KBM-7 (cell line): Measurements from ENCODE around the gene PRKACB.
"Not testable (repeated sequence)": the region's sequence is repeated elsewhere in the genome, so short reads cannot be mapped to it uniquely, and the experiment has no call there.

Experiments
- DNase-seq: peaks from one replicate; pipeline ENCODE4 v3.0.0-alpha.2; 2015
- in situ Hi-C: fragments of 300-500 bp; cut with MboI; formaldehyde crosslinking; loops from 2 replicates; pipeline ENCODE4 v1.14.3; 2020; ENCODE audit warnings: low sequenced_read_pairs, low pct_unique_long_range_greater_than_20kb, mixed read lengths

PRKACB gene

DNA sequence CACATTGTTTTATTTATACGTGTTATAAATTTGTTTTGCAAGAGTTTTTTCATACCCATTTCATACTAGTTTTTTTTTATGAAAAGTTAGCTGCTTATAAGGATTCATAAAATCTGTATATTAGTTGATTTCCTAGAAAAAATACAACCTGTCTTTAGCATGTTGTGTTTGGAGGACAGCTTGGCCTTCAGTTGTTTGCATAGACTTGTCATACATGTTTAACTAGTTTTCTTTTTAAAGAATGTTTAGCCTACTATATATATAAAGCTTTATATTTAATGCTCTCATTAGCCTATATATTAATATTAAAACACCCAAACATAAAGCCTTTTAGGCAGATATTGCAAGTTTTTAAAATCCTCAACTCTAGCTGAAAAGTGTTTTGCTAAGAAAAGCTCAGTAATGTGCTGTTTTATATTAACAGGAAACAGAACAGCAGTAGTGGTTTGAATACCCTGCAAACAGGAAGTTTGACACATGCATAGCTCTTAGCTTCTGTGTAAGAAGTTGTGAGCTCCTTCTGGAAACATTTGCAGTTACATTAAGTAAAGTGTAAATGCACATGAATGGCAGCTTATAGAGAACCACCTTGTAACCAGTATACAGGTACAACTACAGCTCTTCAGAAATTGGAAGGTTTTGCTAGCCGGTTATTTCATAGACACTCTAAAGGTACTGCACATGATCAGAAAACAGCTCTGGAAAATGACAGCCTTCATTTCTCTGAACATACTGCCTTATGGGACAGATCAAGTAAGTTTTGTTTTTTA, at the start of gene PRKACB:
Gene PRKACB, plus strand, starts transcription at position 476 of the 770 bp plus-strand sequence. Its CDS starts 91 bp downstream, at position 567.
- in situ Hi-C loops = loop anchor here (25.0 kb wide), 4 partner anchors 168 to 618 kb away; partner anchors contain the start of gene SAMD13
- DNase-seq = peak; percentile 84

DNA sequence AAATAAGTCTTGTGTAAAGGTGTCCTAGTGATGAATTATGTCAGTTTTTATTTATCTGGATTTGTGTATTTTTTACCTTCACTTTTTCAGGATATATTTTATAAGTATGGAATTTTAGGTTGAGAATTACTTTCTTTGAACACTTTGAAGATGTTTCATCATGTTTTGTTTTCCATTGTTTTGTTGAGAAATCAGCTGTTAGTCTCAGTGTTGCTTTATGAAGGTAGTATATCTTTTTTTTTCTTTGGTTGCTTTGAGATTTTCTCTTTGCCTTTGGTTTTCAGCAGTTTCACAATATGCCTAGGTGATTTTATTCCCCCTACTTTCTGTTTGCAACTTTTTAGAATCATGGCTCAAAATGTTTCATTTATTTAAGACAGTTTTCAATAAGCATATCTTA, 48.8 kb upstream of the PRKACB start:
- DNase-seq = no peak
- in situ Hi-C loops = no loop called here

DNA sequence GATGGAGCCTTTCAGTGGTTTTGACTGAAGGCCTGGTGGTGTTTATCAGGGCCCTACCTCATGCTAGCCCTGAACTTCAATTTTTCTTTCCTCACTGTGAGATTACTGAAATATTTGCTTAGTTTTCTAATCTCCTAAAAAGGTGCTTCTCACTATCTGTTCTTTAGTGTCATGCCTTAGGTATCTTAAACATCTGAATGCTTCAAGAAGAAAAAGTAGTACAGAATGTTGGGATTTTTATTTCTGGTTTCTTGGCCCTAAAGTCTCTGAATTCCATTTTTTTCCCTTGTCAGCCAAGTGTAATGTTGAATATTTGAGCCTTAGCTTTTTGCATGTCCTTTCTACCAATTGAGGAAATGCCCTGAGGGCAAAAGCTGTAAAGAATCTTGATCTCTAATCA, 47.9 kb upstream of the PRKACB start:
- DNase-seq = no peak
- in situ Hi-C loops = no loop called here

DNA sequence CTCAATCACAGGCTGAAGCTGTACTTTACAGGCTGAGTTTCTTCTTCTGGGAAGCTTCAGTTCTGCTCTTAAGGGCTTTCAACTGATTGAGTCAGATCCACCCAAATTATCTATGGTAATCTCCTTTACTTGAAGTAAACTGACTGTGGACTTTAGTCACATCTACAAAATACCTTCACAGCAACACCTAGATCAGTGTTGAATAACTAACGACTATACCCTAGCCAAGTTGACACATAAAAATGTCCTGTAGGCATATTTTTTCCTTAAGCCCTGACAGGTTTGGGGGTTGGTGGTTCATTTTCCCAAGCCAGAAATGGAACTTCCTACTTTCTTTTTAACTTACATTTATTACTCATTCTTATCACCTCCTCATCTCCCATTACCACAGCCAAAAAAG, 42.9 kb upstream of the PRKACB start:
- DNase-seq = no peak
- in situ Hi-C loops = loop anchor here (25.0 kb wide), 1 partner anchor 164 kb away; no protein-coding TSS in a partner anchor

DNA sequence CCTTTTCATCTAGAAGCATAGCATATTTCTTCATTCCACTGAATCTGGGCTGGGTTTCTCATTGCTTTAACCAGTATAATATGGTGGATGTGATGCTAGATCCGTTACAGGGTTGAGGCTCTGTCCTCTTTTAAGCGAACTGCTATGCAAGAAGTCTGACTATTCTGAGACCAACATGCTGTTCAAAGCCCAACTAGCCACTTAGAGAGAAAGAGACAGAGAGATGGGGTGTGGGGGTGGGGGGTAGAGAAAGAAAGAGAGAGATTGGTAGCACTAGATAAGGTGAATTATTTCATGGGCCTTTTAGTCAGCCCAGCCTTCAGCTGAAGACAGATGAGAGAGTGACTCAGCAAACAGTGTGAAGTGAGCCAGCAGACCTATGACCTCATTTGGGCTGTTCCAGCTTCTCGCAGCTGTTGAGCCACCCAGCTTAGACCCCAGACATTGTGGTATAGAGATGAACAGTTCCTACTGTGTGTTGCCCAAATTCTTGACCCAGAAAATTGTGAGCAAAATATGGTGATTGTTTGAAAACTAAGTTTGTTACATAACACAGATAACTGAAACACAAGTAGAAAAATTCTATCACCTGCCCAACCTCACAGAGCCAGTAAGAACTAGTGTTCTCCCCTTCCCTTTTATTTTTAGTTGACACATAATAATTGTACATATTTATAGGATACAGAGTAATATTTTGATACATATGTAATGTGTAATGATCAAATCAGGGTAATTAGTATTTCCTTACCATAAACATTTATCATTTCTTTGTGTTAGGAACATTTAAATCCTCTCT, 40.7 kb upstream of the PRKACB start:
- DNase-seq = peak; percentile 71
- in situ Hi-C loops = loop anchor here (25.0 kb wide), 1 partner anchor 166 kb away; no protein-coding TSS in a partner anchor

DNA sequence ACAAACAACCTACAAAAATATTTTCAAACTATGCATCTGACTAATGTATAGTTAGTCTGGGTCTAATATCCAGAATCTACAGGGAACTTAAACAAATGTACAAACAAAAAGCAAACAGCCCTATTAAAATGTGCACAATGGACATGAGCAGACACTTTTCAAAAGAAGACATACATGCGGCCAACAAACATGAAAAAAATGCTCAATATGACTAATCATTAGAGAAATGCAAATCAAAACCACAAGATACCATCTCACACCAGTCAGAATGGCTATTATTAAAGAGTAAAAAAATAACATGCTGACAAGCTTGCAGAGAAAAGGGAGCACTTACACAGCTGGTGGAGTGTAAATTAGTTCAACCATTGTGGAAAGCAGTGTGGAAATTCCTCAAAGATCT, 36.5 kb upstream of the PRKACB start:
- not testable (repeated sequence) for DNase-seq
- in situ Hi-C loops = loop anchor here (25.0 kb wide), 1 partner anchor 170 kb away; no protein-coding TSS in a partner anchor

DNA sequence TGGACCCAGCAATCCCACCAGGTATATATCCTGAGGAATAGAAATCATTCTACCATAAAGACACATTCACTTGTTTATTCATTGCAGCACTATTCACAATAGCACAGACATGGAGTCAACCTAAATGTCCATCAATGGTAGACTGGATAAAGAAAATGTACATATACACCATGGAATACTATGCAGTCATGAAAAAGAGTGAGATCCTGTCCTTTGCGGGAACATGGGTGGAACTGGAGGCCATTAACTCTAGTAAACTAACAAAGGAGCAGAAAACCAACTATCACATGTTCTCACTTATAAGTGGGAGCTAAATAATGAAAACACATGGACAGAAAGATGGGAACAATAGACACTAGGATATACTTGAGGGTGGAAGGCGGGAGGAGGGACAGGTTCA, 36.1 kb upstream of the PRKACB start:
- no peak for DNase-seq
- in situ Hi-C loops = loop anchor here (25.0 kb wide), 1 partner anchor 171 kb away; no protein-coding TSS in a partner anchor

DNA sequence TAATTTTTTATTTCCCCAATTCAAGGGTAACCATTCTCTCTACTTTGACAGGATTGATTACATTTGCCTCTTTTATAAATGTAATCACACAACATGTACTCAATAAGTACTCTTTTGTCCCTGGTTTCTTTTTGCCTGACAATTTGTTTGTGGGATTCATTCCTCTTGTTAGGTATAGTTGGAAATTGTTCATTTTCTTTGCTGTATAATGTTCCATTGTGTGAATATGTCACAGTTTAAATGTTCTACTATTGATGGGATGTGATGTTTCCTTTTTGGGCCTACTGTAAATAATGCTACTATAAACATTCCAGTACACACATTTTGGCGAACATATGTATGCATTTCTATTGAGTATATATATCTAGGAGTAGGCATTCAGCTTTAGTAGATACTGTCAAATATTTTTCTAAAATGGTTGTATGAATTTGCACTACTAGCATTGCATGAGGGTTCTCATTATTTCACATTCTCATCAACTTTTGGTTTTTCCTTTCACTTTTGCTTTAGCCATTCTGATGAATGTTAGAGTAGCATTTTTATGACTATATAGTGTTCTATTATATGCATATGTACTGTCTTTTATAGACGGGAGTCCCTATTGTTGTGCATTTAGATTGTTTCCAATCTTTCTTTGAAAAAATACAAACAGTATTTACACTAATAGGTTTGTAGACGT, 35.0 kb upstream of the PRKACB start:
- in situ Hi-C loops = loop anchor here (25.0 kb wide), 1 partner anchor 172 kb away; no protein-coding TSS in a partner anchor
- no peak for DNase-seq

DNA sequence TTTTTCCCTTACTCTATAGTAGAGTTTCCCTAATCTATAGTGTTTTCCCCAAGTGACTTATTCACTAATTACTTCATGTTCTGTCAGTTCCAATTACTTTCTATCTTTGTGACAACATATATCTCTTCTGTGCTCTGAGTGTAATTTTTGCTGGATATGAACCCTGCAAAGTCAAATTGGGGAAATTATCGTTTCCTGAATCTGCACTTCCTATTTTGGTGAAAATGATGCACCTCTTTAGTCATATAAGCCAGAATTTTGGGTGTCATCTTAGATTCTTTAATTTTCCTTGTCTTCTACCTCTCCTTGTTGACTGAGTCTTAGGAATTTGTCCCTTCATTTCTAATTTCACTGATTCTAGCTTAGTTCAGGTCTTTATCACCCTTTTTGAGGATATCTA, 33.4 kb upstream of the PRKACB start:
- DNase-seq = no peak
- in situ Hi-C loops = loop anchor here (25.0 kb wide), 1 partner anchor 173 kb away; no protein-coding TSS in a partner anchor

DNA sequence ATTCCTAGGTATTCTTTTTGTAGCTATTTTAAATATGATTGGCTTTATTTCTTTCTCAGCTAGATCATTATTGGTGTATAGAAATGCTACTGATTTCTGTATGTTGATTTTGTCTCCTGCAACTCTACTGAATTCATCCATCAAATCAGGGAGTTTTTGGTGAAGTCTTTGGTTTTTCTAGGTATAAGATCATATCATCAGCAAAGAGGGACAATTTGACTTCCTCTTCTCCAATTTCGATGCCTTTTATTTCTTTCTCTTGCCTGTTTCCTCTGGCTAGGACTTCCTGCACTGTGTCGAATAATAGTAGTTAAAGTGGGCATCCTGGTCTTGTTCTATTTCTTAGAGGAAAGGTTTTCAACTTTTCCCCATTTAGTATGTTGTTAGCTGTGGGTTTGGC, 27.5 kb upstream of the PRKACB start:
- peak; percentile 68 for DNase-seq
- in situ Hi-C loops = loop anchor here (25.0 kb wide), 1 partner anchor 179 kb away; no protein-coding TSS in a partner anchor

DNA sequence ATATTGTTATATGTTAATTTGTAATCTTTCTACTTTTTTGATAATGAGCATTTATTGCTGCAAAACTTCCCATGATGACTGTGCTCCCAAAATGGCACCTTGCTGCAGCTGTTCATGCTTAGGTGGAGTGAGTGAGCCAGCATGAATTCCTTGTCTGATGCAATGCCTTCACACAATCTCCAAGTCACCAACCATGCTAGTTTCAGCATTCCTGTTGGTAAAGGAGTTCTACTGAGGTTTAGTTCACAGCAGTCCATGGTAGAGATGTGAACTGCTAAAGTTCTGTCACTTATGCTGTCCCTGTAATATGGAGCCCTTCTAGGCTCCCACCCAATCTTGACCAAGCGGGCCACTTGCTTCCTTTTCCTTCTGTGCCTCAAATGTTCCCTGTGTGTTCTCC, 26.2 kb upstream of the PRKACB start:
- in situ Hi-C loops = loop anchor here (25.0 kb wide), 1 partner anchor 181 kb away; no protein-coding TSS in a partner anchor

DNA sequence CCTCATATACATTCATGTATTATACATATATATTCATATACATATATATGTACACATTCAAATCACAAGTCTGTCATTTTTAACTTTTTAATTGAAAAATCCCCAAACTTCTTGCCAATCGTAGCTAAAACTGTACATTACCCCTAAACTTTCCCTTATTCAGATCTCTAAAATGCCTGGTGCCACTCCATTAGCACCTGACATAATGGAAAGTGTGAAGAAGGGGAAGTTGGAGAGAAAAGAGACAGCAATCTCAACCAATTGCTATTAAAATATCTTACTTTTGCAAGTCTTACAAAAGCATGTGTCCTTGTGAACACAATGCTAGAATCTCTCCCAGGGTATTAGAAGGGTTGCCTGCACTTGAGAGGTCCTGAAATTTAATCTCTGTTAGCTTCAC, 22.7 kb upstream of the PRKACB start:
- no peak for DNase-seq
- in situ Hi-C loops = loop anchor here (25.0 kb wide), 1 partner anchor 184 kb away; no protein-coding TSS in a partner anchor

More for the DNA sequence above, 26.2 kb upstream of the PRKACB start:
- no peak for DNase-seq

DNA sequence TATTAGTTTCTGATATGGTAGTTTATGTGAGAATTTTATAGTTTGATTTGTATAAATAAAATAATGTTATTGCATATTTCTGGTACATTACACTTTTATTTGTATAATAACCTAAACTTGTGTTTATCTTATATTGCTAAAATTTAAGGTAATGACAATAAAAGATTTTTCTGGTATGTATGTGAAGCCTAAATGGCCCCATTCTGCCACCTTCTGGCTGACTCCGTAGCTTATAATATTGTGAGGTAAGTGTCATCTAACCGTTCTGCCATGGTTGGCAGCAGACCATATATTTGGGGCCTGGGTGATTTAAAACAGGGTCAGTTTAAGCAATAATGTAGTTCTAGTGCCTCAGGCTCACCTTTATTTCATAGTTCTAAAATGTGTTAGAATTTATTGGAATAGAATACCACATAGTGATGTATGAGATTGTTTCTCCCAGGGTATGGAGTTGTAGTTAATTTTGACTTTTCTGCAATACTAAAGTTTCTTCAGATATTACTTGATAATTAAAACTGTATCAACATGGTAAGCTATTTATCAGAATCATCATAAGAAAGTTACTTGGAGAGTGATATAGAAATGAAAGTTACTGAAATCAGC, 21.2 kb upstream of the PRKACB start:
- peak; percentile 45 for DNase-seq
- in situ Hi-C loops = loop anchor here (25.0 kb wide), 1 partner anchor 186 kb away; no protein-coding TSS in a partner anchor

DNA sequence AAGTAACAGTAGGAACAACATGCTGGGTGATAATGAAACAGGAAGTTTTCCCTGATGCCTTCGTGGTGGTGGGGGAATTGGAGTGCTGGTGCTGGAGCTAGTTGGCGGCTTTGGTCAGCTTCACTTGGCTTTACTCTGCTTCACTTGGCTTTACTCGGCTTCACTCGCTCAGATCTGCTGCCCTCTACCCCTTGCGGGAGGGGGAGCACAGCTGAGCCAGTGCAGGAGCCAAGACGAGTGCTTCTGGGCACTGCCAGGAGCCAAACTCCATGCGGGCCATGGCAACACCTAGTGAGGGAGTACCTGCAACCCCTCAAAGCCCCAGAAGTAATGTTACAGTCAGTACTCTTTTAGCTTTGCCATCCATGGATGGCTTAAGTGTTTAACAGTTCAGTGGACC, 10.6 kb upstream of the PRKACB start:
- in situ Hi-C loops = loop anchor here (25.0 kb wide), 4 partner anchors 179 to 629 kb away; partner anchors contain the start of gene SAMD13
- DNase-seq = no peak

DNA sequence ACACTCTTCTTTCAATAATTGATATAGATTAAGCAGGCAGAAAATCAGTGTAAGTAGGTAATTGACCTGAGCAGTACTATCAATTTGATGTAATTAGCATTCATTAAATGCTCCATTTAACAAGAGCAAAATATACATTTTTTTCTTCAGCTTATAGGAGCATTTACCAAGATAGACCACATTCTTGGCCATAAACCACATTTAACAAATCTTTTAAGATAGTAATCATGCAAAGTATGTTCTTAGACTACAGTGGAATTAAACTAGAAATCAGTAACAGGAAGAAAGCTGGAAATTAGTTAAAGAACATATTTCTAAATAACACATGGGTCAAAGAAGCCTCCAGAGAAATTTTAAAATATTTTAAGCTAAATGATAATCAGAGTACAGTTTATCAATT, 8.7 kb upstream of the PRKACB start:
- no peak for DNase-seq
- in situ Hi-C loops = loop anchor here (25.0 kb wide), 4 partner anchors 177 to 627 kb away; partner anchors contain the start of gene SAMD13

DNA sequence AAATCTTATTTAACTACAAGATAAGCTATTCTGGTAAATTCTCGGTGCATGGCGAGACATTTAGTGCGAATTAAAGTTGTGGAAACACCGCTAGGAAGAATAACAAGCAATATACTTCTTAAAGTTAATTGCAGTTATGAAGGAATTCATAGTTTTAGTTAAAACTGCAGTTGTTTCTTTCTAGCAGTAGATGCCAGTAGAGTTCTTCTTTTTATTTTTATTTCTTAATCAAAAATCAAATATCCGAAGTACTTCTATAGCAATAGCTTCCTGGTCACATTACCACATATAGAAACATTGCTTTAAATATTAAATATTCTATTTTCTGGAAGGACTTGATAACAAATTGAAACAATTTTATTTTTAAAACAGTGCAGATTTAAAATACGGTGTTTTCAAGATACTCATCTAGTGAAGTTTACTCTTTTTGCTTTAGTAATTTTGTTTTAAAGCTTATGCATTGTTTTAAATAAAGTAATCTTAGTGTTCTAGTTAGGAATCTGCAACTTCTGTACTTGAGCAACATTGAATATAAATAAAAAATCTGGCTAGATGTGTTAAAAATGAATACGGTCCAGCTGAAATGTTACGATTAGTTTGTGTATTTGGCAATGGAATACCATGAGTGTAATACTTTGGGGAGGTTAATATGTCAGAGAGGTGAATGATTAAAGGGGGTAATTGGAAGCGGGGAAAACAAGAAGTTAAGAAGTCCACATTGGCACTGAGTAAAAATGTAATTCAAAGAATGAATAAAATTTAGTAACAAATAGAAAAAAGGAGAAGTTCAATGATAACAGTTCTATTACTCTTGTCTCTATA, 2.7 kb upstream of the PRKACB start:
- in situ Hi-C loops = loop anchor here (25.0 kb wide), 4 partner anchors 171 to 621 kb away; partner anchors contain the start of gene SAMD13
- peak; percentile 43 for DNase-seq

DNA sequence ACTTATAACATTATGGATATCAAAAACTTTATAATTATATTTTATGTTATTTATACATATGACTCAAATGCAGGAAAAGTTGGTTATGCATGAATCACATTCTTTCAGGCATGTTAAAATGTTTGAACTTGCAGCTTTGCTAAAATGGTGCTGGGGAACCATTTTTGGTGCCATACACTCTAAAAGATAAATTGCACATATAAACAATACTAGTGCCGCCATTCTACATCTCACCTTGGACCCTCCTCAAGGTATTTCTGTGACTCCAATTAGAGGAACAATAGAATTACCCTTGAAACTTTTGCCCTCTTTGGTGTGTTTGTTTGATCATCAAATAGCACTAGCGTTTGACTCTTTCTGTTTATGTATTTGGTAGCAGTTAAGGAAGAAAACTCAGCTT, 997 bp downstream of the PRKACB start:
- peak; percentile 63 for DNase-seq
- in situ Hi-C loops = loop anchor here (25.0 kb wide), 4 partner anchors 167 to 617 kb away; partner anchors contain the start of gene SAMD13
